DOHH2 (cell line): ENCODE results near the gene MYCBPAP.

ENCODE experiments used
- H3F3A ChIP-seq: fragments of 200-600 bp; sonication (generic), shearing (Covaris generic); 2 replicates; pipeline ENCODE4 v1.6.0; 2016; ENCODE audit warnings: antibody characterized with exemption, mild to moderate bottlenecking; ENCODE audit not compliant: control insufficient read depth, insufficient read depth
- H3K27ac ChIP-seq: fragments of 200-600 bp; sonication (generic); 2 replicates; pipeline ENCODE4 v1.5.1; 2014; ENCODE audit warnings: low read depth, mild to moderate bottlenecking, low read length, moderate library complexity
- H3K27me3 ChIP-seq: fragments of 200-600 bp; sonication (generic); 2 replicates; pipeline ENCODE4 v1.6.1; 2014; ENCODE audit warnings: mild to moderate bottlenecking, low read length, mixed read lengths; ENCODE audit not compliant: control insufficient read depth
- H3K36me3 ChIP-seq: fragments of 200-600 bp; sonication (generic); 2 replicates; pipeline ENCODE4 v1.6.1; 2014; ENCODE audit warnings: mild to moderate bottlenecking, low read length, moderate library complexity, mixed read lengths; ENCODE audit not compliant: control insufficient read depth
- H3K4me1 ChIP-seq: fragments of 200-600 bp; sonication (generic); 2 replicates; pipeline ENCODE4 v1.6.1; 2014; ENCODE audit warnings: mild to moderate bottlenecking, low read length, mixed read lengths; ENCODE audit not compliant: control insufficient read depth
- H3K4me2 ChIP-seq: fragments of 200-600 bp; sonication (generic); 2 replicates; pipeline ENCODE4 v1.6.0; 2014; ENCODE audit warnings: mild to moderate bottlenecking, low read length, moderate library complexity
- H3K4me3 ChIP-seq: fragments of 200-600 bp; sonication (generic); 2 replicates; pipeline ENCODE4 v1.5.1; 2014; ENCODE audit warnings: mild to moderate bottlenecking, low read length, mixed read lengths
- H3K79me2 ChIP-seq: fragments of 200-600 bp; sonication (generic); 2 replicates; pipeline ENCODE4 v1.6.1; 2014; ENCODE audit warnings: mild to moderate bottlenecking, low read length, mixed read lengths; ENCODE audit not compliant: control insufficient read depth
- H3K9me2 ChIP-seq: fragments of 200-600 bp; sonication (generic); replicated peaks from 2 replicates; pipeline ENCODE4 v1.6.1; 2014; ENCODE audit warnings: mild to moderate bottlenecking, low read length, mixed read lengths; ENCODE audit not compliant: control insufficient read depth
- H3K9me3 ChIP-seq: fragments of 200-600 bp; sonication (generic); 2 replicates; pipeline ENCODE4 v1.6.1; 2014; ENCODE audit warnings: antibody characterized with exemption, low read length, mixed read lengths; ENCODE audit not compliant: control insufficient read depth, insufficient read depth
- H4K20me1 ChIP-seq: fragments of 200-600 bp; sonication (generic); 2 replicates; pipeline ENCODE4 v1.6.0; 2014; ENCODE audit warnings: low read depth, mild to moderate bottlenecking, antibody characterized with exemption, low read length, moderate library complexity; ENCODE audit not compliant: control insufficient read depth, insufficient read depth
- CTCF ChIP-seq: fragments of 200-600 bp; sonication (generic); IDR thresholded peaks from one replicate; pipeline ENCODE4 v1.5.1; 2014; ENCODE audit warnings: antibody characterized with exemption, mild to moderate bottlenecking, low read depth, low read length; ENCODE audit not compliant: poor library complexity, severe bottlenecking
- EZH2phosphoT487 ChIP-seq: fragments of 200-600 bp; sonication (generic); IDR thresholded peaks from 2 replicates; pipeline ENCODE4 v1.6.1; 2017; ENCODE audit warnings: borderline replicate concordance, mild to moderate bottlenecking, antibody characterized with exemption, low read length, moderate library complexity, mixed read lengths

MYCBPAP gene

GRCh38 chr17:50524838-50525237, 16.6 kb downstream of the MYCBPAP start:
- Histone ChIP-seq H3K27ac (no peak overlapping the region), H4K20me1 (no peaks in the 10 kb centered on the region), H3K79me2 (no peaks in the 10 kb centered on the region), H3K4me3 (no peak overlapping the region), H3K9me2 (no peaks in the 10 kb centered on the region), H3K36me3 (no peaks in the 10 kb centered on the region), H3K4me2 (no peak overlapping the region), H3K4me1 (no peaks in the 10 kb centered on the region), H3K9me3 (no peaks in the 10 kb centered on the region), H3F3A (no peaks in the 10 kb centered on the region), H3K27me3 (no peaks in the 10 kb centered on the region; the same call in 1 of the 2 replicates)
- TF ChIP-seq EZH2phosphoT487 = no peak
- no peak for TF ChIP-seq CTCF

GRCh38 chr17:50527155-50527762, 19.0 kb downstream of the MYCBPAP start:
- H3K36me3 ChIP-seq = no peaks in the 10 kb centered on the region
- no peak overlapping the region for H3K27ac ChIP-seq
- H4K20me1 ChIP-seq = no peaks in the 10 kb centered on the region
- H3K9me2 ChIP-seq = no peaks in the 10 kb centered on the region
- TF ChIP-seq CTCF = no peak
- TF ChIP-seq EZH2phosphoT487 = no peak
- no peak overlapping the region for H3K4me3 ChIP-seq
- H3F3A ChIP-seq = no peaks in the 10 kb centered on the region
- H3K79me2 ChIP-seq = no peaks in the 10 kb centered on the region
- no peak overlapping the region for H3K4me2 ChIP-seq
- H3K4me1 ChIP-seq = no peaks in the 10 kb centered on the region
- H3K9me3 ChIP-seq = no peaks in the 10 kb centered on the region
- H3K27me3 ChIP-seq = peaks cover 12% of the 10 kb centered on the region

GRCh38 chr17:50527949-50528474, 19.8 kb downstream of the MYCBPAP start:
- peaks cover 20% of the 10 kb centered on the region for H3K27me3 ChIP-seq
- H3K4me3 ChIP-seq = no peak overlapping the region
- no peaks in the 10 kb centered on the region for H3K4me1 ChIP-seq
- H3K4me2 ChIP-seq = no peak overlapping the region
- no peak for TF ChIP-seq EZH2phosphoT487
- no peak for TF ChIP-seq CTCF
- no peak overlapping the region for H3K27ac ChIP-seq
- H3K9me2 ChIP-seq = no peaks in the 10 kb centered on the region
- no peaks in the 10 kb centered on the region for H3K79me2 ChIP-seq
- H3F3A ChIP-seq = no peaks in the 10 kb centered on the region
- no peaks in the 10 kb centered on the region for H4K20me1 ChIP-seq
- H3K9me3 ChIP-seq = no peaks in the 10 kb centered on the region
- H3K36me3 ChIP-seq = no peaks in the 10 kb centered on the region
